Hepatic stellate cell (primary cell): ENCODE data around the gene ZNF593.

Experiments
- DNase-seq: peaks from one replicate; pipeline ENCODE4 v3.0.0; 2011; ENCODE audit warnings: low spot score

ZNF593 gene

GRCh38 chr1:26210147-26210870, 40.6 kb downstream of the ZNF593 start:
- DNase-seq: no peak

- DNase-seq: no peak
Measured at GRCh38 chr1:26212726-26213125, 43.0 kb downstream of the ZNF593 start.

- no peak for DNase-seq
Measured at GRCh38 chr1:26213335-26213905, 43.7 kb downstream of the ZNF593 start.

GRCh38 chr1:26215246-26215645, 45.5 kb downstream of the ZNF593 start:
- no peak for DNase-seq

GRCh38 chr1:26218906-26219494, 49.3 kb downstream of the ZNF593 start:
- no peak for DNase-seq
